CD14-positive monocyte (primary cell): Measurements from ENCODE around the gene SLIT1. TPM values are rescaled to one million over a fixed set of nuclear protein-coding genes. Genes with fewer than 3 reads are reported as not detected.

Source experiments
- DNase-seq, 3 donors: peaks; one replicate each; pipeline ENCODE4 v3.0.0-alpha.2; 2011 to 2022
- H2AFZ ChIP-seq: 2 replicates; pipeline ENCODE4 v1.6.0; 2012; ENCODE audit warnings: mild to moderate bottlenecking, low read depth, low read length, inconsistent platforms; ENCODE audit not compliant: insufficient read depth, poor library complexity, severe bottlenecking
- H3K27ac ChIP-seq, 2 donors: 1 replicate in 1 of 2; 2 replicates in 1 of 2; pipeline ENCODE4 v1.5.1; 2012 to 2013; ENCODE audit warnings: low read length in 2 of 2, control low read depth in 1 of 2, inconsistent platforms in 1 of 2, low read depth in 1 of 2, mild to moderate bottlenecking in 1 of 2
- H3K27me3 ChIP-seq, 2 donors: one replicate each; pipeline versions ENCODE4 v1.6.0 to v1.6.1; 2011 to 2013; ENCODE audit warnings: low read length in 2 of 2; ENCODE audit not compliant: control insufficient read depth in 2 of 2, insufficient read depth in 2 of 2
- H3K36me3 ChIP-seq, 2 donors: replicated peaks in 1 of 2; 1 replicate in 1 of 2; 2 replicates in 1 of 2; pipeline versions ENCODE4 v1.5.1 to v1.6.1; 2012 to 2013; ENCODE audit warnings: low read length in 2 of 2, control low read depth in 1 of 2, inconsistent platforms in 1 of 2, mild to moderate bottlenecking in 1 of 2; ENCODE audit not compliant: insufficient read depth in 2 of 2, control insufficient read depth in 1 of 2
- H3K4me1 ChIP-seq, 2 donors: 1 replicate in 1 of 2; 2 replicates in 1 of 2; pipeline versions ENCODE4 v1.5.1 to v1.6.1; 2012 to 2013; ENCODE audit warnings: low read length in 2 of 2, control low read depth in 1 of 2, inconsistent platforms in 1 of 2, mild to moderate bottlenecking in 1 of 2, moderate library complexity in 1 of 2; ENCODE audit not compliant: insufficient read depth in 2 of 2, control insufficient read depth in 1 of 2
- H3K4me2 ChIP-seq: replicated peaks from 2 replicates; pipeline ENCODE3; 2012; ENCODE audit warnings: low read length, moderate library complexity, mild to moderate bottlenecking; ENCODE audit not compliant: poor library complexity, severe bottlenecking; ENCODE audit errors: extremely low read depth
- H3K4me3 ChIP-seq, 3 experiments: fragments of 200-600 bp in 1 of 3; sonication (generic) in 1 of 3; replicated peaks in 1 of 3; 1 replicate in 2 of 3; 2 replicates in 1 of 3; pipeline ENCODE4 v1.5.1; 2011 to 2013; ENCODE audit warnings: low read length in 3 of 3, mild to moderate bottlenecking in 3 of 3, control low read depth in 2 of 3, low read depth in 2 of 3, inconsistent platforms in 1 of 3, moderate library complexity in 1 of 3
- H3K79me2 ChIP-seq: 2 replicates; pipeline ENCODE4 v1.6.0; 2012; ENCODE audit warnings: mild to moderate bottlenecking, control low read depth, inconsistent platforms, low read length, moderate library complexity; ENCODE audit not compliant: insufficient read depth
- H3K9ac ChIP-seq: 2 replicates; pipeline ENCODE4 v1.6.0; 2017; ENCODE audit warnings: low read length, mild to moderate bottlenecking; ENCODE audit not compliant: insufficient read depth, poor library complexity, severe bottlenecking
- H3K9me3 ChIP-seq, 2 donors: replicated peaks in 1 of 2; 1 replicate in 1 of 2; 2 replicates in 1 of 2; pipeline versions ENCODE4 v1.5.1 to v1.6.1; 2012 to 2013; ENCODE audit warnings: low read length in 2 of 2, control low read depth in 1 of 2; ENCODE audit not compliant: control insufficient read depth in 1 of 2, insufficient read depth in 1 of 2
- H4K20me1 ChIP-seq: 2 replicates; pipeline ENCODE4 v1.6.0; 2012; ENCODE audit warnings: mild to moderate bottlenecking, low read length, control low read depth, moderate library complexity; ENCODE audit not compliant: insufficient read depth
- H3K27ac Mint-ChIP-seq, 7 donors: one replicate each; pipeline ENCODE4 v1.8.0; 2020; ENCODE audit warnings: mild to moderate bottlenecking in 7 of 7, mixed read lengths in 7 of 7, moderate library complexity in 6 of 7, inconsistent platforms in 2 of 7
- H3K27me3 Mint-ChIP-seq, 3 donors: one replicate each; pipeline ENCODE4 v1.8.0; 2021 to 2022; ENCODE audit warnings: low read depth in 3 of 3, mild to moderate bottlenecking in 3 of 3, mixed read lengths in 3 of 3, moderate library complexity in 3 of 3, inconsistent platforms in 1 of 3
- H3K36me3 Mint-ChIP-seq, 2 donors: one replicate each; pipeline ENCODE4 v1.8.0; 2020; ENCODE audit warnings: mixed read lengths in 2 of 2, inconsistent platforms in 1 of 2, mild to moderate bottlenecking in 1 of 2
- H3K4me1 Mint-ChIP-seq: one replicate; pipeline ENCODE4 v1.8.0; 2020; ENCODE audit warnings: mild to moderate bottlenecking, mixed read lengths
- H3K4me3 Mint-ChIP-seq, 2 donors: one replicate each; pipeline ENCODE4 v1.8.0; 2020; ENCODE audit warnings: mild to moderate bottlenecking in 2 of 2, mixed read lengths in 2 of 2, moderate library complexity in 1 of 2
- H3K9me3 Mint-ChIP-seq, 7 donors: one replicate each; pipeline ENCODE4 v1.8.0; 2020 to 2022; ENCODE audit warnings: mixed read lengths in 7 of 7, mild to moderate bottlenecking in 6 of 7, moderate library complexity in 6 of 7, inconsistent platforms in 2 of 7
- CTCF ChIP-seq: fragments of 200-600 bp; IDR thresholded peaks from one replicate; pipeline ENCODE4 v1.8.0; 2022; ENCODE audit warnings: antibody characterized with exemption, mild to moderate bottlenecking
- WGBS: methylation state at CpG from one replicate; pipeline ENCODE4 v1.1.5; 2013; ENCODE audit warnings: missing lambda C conversion rate; ENCODE audit not compliant: insufficient coverage; 5-methylcytosine and 5-hydroxymethylcytosine counted together
- intact Hi-C, 2 donors: fragments of 100-400 bp; cut with micrococcal nuclease; formaldehyde crosslinking; loops; one replicate each; pipeline versions ENCODE4 v1.15.0 to v1.15.1; 2023
- polyA plus RNA-seq, 3 donors: library from polyadenylated mRNA; depleted of rRNA in 1 of 3; unstranded in 2 of 3; stranded (reverse) in 1 of 3; fragments of 300-500 nt in 2 of 3; fragments of >200 nt in 1 of 3; fragmentation: Illumina TruSeq in 2 of 3; gene quantifications; 1 replicate in 2 of 3; 2 replicates in 1 of 3; pipeline ENCODE4 v1.2.3, GENCODE V29; 2012 to 2021

Gene SLIT1
- polyA plus RNA-seq, 3 donors, result 0.05 to 0.81 (median 0.16) TPM

- H3K4me1 ChIP-seq, result no peaks in the 10 kb centered on the region
- 94% methylated on average over 21 of the region's 23 CpGs for WGBS
- H3K9ac ChIP-seq, result no peak overlapping the region
- no peak overlapping the region for H3K4me3 Mint-ChIP-seq
- H4K20me1 ChIP-seq, result no peaks in the 10 kb centered on the region
- peak overlapping the region in 1 of 7 donors; percentile 7 for H3K27ac Mint-ChIP-seq
- H3K27ac ChIP-seq, result no peak overlapping the region
- TF ChIP-seq CTCF, result no peak
- peaks cover 0 to 11% (median 4%) of the 10 kb centered on the region in 7 donors for H3K9me3 Mint-ChIP-seq
- no peaks in the 10 kb centered on the region for H3K36me3 ChIP-seq
- peaks cover 0 to 3% of the 10 kb centered on the region in 2 donors for H3K27me3 ChIP-seq
- no peak for DNase-seq
- H3K27me3 Mint-ChIP-seq, result peaks cover 0 to 11% (median 7%) of the 10 kb centered on the region in 3 donors
- H3K4me1 Mint-ChIP-seq, result peaks cover 2% of the 10 kb centered on the region
- no peak overlapping the region for H3K4me2 ChIP-seq
- intact Hi-C loops, result no loop called here
- H3K36me3 Mint-ChIP-seq, result no peaks in the 10 kb centered on the region
- H3K4me3 ChIP-seq, result no peak overlapping the region
- no peaks in the 10 kb centered on the region for H3K79me2 ChIP-seq
- no peak overlapping the region for H2AFZ ChIP-seq
- peaks cover 0 to 2% of the 10 kb centered on the region in 2 donors for H3K9me3 ChIP-seq
Measured at GRCh38 chr10:97048649-97049427, 136.9 kb downstream of the SLIT1 start.

GRCh38 chr10:97047788-97048187 lies 138.0 kb downstream of the SLIT1 start:
- Histone ChIP-seq H3K27me3 (no peaks in the 10 kb centered on the region), H3K79me2 (no peaks in the 10 kb centered on the region), H3K9me3 (peaks cover 0 to 2% of the 10 kb centered on the region in 2 donors), H4K20me1 (no peaks in the 10 kb centered on the region), H3K9ac (no peak overlapping the region), H3K4me2 (no peak overlapping the region), H2AFZ (no peak overlapping the region), H3K36me3 (no peaks in the 10 kb centered on the region), H3K27ac (no peak overlapping the region), H3K4me1 (no peaks in the 10 kb centered on the region), H3K4me3 (no peak overlapping the region)
- Mint-ChIP-seq H3K9me3 (peaks cover 0 to 11% (median 4%) of the 10 kb centered on the region in 7 donors), H3K27ac (no peak overlapping the region), H3K4me3 (no peak overlapping the region), H3K27me3 (peaks cover 0 to 6% (median 5%) of the 10 kb centered on the region in 3 donors), H3K4me1 (peaks cover 2% of the 10 kb centered on the region), H3K36me3 (no peaks in the 10 kb centered on the region)
- 100% methylated on average over 2 of the region's 9 CpGs for WGBS
- intact Hi-C loops, result no loop called here
- TF ChIP-seq CTCF, result no peak
- DNase-seq, result no peak
